GM19099 (cell line): ENCODE data around the gene ELK1.

Experiments
- POLR2A ChIP-seq: IDR thresholded peaks from 3 replicates; pipeline ENCODE4 v1.6.1; 2011; ENCODE audit warnings: low read depth; ENCODE audit not compliant: insufficient read length; ENCODE audit errors: extremely low read depth

ELK1 gene

GRCh38 chrX:47625365-47625764 lies 25.0 kb downstream of the ELK1 start:
- TF ChIP-seq POLR2A = no peak

GRCh38 chrX:47623540-47624027 lies 26.8 kb downstream of the ELK1 start:
- no peak for TF ChIP-seq POLR2A

- TF ChIP-seq POLR2A = no peak
Measured at GRCh38 chrX:47621851-47622250, 28.5 kb downstream of the ELK1 start.

- no peak for TF ChIP-seq POLR2A
Measured at GRCh38 chrX:47620303-47620685, 30.1 kb downstream of the ELK1 start.

GRCh38 chrX:47619486-47620302 lies 30.7 kb downstream of the ELK1 start, which contains the start of gene SYN1:
Gene SYN1 (minus strand): TSS chrX:47619857. CDS start chrX:47619728, 129 bp downstream.
- no peak for TF ChIP-seq POLR2A

GRCh38 chrX:47618923-47619485 lies 31.4 kb downstream of the ELK1 start:
- TF ChIP-seq POLR2A = no peak

GRCh38 chrX:47614618-47615017 lies 35.7 kb downstream of the ELK1 start:
- TF ChIP-seq POLR2A = no peak

- TF ChIP-seq POLR2A = no peak
Measured at GRCh38 chrX:47613082-47613481, 37.3 kb downstream of the ELK1 start.

GRCh38 chrX:47612418-47612817 lies 37.9 kb downstream of the ELK1 start:
- TF ChIP-seq POLR2A = no peak

- TF ChIP-seq POLR2A = no peak
Measured at GRCh38 chrX:47611926-47612325, 38.4 kb downstream of the ELK1 start.

GRCh38 chrX:47611489-47611888 lies 38.9 kb downstream of the ELK1 start:
- no peak for TF ChIP-seq POLR2A

- TF ChIP-seq POLR2A = no peak
Measured at GRCh38 chrX:47610511-47610910, 39.9 kb downstream of the ELK1 start.

- TF ChIP-seq POLR2A = no peak
Measured at GRCh38 chrX:47608130-47608810, 42.1 kb downstream of the ELK1 start.

- no peak for TF ChIP-seq POLR2A
Measured at GRCh38 chrX:47607091-47607490, 43.3 kb downstream of the ELK1 start.

GRCh38 chrX:47605024-47605423 lies 45.3 kb downstream of the ELK1 start:
- TF ChIP-seq POLR2A = no peak

- TF ChIP-seq POLR2A = no peak
Measured at GRCh38 chrX:47597222-47597621, 53.1 kb downstream of the ELK1 start.
